SKM-1 (cell line): ENCODE results near the gene DOK1.

Experiments
- DNase-seq: peaks from one replicate; lab custom pipeline; 2025; ENCODE audit not compliant: unreplicated experiment; lab: John Stamatoyannopoulos, UW

The DOK1 gene

GRCh38 chr2:74566754-74567085 is 12.2 kb downstream of the DOK1 start:
- DNase-seq: no peak

DNA sequence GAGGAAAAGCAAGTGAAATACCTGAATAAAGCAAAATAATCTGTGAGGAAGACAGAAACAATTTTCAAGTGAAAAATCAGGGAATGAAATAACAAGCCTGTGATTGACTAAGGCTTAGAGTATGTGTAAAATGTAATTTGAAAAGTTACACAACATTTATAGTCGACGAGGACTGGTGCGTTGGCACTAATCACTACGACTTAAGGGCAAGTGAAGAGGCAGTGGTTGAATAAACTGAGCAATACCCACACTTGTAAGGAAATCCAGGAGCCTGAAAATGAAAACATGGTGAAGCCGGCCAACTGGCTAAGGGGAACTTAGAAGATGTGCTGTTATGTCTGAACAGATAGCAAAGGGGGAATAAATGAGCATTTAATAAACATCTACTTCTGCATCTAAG is 13.4 kb downstream of the DOK1 start:
- DNase-seq: no peak

- DNase-seq: no peak
Observed at GRCh38 chr2:74569686-74570085, 15.2 kb downstream of the DOK1 start.

GRCh38 chr2:74571058-74571457 is 16.5 kb downstream of the DOK1 start:
- DNase-seq: no peak

DNA sequence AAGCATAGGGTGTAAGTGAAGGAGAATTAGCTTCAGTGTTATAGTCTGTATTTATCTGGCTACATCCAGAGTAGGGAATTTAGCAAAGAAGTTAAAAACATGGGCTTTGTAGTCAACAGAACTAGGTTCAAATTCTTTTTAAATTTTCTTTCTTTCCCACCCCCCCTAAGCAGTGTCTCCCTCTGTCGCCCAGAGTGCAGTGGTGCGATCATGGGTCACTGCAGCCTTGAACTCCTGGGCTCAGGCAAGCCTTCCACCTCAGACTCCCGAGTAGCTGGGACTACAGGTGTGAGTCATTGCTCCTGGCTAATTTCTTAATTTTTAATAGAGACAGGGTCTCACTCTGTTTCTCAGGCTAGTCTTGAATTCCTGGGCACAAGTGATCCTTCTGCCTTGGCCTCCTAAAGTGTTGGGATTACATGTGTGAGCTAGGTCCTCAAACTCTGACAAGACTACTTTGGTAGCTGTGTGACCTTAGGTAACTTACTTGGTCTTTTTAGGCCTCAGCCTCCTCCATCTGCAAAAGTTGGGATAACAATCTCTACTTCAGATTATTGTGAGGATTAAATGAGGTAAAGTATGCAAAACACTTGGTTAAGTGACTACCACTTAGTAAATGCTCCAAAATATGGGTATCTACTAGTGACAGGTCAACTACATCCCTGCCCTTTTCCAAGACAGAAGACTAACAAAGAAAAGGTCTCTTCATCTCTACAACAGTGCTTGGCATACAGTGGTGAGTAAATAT is 17.8 kb downstream of the DOK1 start:
- no peak for DNase-seq

GRCh38 chr2:74573747-74574562 is 19.4 kb downstream of the DOK1 start:
- DNase-seq: peak; percentile 59

- DNase-seq: no peak
Observed at GRCh38 chr2:74575320-74575719, 20.8 kb downstream of the DOK1 start.

DNA sequence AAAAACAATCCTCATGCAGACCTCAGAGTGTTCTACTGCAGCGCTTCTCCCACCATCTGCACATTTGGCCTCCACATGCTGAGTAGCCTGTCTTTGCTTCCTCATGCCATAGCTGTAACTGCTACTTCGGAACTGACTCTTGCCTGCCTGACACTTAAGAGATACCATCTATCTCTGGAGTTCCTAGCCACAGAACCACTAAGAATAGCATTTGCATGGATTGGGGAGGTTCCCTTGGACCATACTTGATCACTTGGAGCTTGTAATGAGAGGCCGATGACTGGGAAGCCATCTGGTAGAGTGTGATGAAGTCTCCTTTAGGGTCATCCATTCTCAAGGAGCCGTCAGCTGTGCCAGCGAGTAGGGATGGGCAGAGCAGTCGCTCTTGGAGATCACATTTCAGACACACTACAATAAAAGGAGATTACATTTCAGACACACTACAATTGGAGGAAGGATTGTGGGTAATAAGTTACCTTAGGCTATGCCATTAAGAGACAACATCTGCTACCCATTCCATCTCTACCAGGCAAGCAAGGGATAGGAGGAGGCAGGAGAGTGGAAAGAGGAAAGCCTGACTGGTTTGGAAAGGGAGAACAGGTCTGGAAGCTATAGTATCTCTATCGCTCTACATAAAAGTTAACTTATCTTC is 21.8 kb downstream of the DOK1 start:
- no peak for DNase-seq

DNA sequence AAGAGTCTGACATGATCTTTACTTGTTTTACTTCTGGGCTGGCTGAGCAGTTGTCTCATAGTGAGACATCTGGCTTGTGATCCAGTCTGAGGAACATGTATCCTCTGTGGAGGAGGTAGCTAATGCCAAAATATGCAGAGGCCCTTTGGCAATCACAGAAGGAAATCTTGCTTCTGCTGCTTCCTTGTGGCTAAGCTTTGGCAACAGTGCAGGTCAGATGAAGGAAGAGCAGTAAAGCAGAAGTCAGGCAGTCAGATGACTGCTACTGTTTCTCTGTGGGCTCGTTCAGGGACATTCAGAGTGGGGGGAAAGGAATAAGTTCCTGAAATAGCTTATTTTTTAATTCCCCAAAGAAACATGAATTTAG is 22.3 kb downstream of the DOK1 start:
- peak; percentile 89 for DNase-seq

GRCh38 chr2:74577448-74577847 is 22.9 kb downstream of the DOK1 start:
- DNase-seq: peak; percentile 83

DNA sequence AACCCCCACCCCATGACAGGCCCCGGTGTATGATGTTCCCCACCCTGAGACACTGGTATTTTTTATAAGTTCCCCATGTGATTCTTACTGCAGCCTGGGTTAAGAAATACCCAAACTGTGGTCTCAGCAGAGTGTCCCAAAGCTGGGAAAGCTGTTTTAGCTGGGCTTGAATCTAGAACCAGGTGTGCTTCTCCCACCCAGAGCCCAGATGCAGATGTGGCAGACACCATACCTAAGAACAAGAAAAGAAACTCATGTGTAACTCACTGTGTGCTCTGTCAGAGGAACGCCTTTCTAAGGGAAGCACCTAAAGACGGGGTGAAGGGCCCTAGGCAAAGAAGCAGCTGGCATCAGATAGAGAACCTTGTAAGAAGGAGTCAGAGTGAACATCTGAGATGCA is 23.9 kb downstream of the DOK1 start:
- DNase-seq: no peak

- DNase-seq: no peak
Observed at GRCh38 chr2:74581463-74581862, 26.9 kb downstream of the DOK1 start.

GRCh38 chr2:74582184-74582583 is 27.7 kb downstream of the DOK1 start:
- no peak for DNase-seq

GRCh38 chr2:74583504-74583903 is 29.0 kb downstream of the DOK1 start:
- no peak for DNase-seq

- DNase-seq: no peak
Observed at GRCh38 chr2:74584088-74584645, 29.6 kb downstream of the DOK1 start.

DNA sequence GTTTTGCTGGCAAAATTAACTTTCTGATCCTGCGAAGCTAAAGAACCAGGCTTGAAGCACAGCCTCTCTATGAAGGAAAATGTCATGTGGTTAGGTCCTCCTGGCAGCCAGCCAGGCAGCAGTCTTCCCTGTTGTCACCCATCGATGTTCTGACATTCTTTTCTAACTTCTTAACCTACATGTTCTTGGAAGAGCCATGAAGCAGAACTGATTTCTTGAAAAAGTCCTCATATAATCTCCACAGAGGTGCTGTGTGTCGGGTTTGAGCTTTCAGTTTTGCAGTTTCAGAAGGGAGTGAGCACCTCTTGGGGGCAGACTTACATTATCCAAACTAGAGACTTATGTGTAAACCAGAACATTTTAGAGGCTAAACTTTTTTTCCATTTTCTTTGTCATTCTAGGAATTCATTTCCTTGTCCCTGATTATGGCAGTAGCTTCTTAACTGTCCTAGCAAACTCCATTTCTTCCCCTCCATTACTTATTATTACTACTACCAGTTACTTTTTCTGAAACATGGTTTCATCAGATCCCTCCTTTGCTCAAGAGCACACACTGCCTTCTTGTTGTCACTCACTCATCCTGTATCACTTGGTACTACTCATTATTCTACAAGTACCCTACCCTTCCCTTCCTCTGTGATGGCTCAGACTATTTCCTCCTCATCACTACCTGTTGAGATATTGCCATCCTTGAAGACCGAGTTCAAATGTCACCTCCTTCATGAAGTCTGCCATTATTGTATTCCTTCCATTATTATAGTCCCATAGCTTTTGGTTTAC is 31.1 kb downstream of the DOK1 start:
- no peak for DNase-seq

- DNase-seq: peak; percentile 76
Observed at GRCh38 chr2:74587664-74588277, 33.3 kb downstream of the DOK1 start.

DNA sequence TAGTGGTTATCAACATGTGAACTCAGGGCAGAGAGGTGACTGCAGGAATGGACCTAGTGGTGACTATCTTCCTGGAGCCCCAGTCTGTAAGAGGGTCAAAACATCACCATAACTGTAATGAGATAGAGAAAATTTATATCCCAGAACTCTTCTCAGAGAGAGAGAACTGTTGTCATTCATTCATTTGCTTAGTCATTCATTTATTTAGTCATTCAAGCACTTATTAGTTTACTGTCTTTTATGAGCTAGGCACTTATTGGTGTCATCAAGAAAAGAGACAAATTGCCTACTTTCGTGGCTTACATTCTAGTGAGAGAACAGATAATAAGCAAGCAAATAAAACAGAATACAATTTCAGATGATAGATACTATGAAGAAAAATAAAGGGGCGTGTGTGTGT is 34.1 kb downstream of the DOK1 start:
- DNase-seq: no peak

DNA sequence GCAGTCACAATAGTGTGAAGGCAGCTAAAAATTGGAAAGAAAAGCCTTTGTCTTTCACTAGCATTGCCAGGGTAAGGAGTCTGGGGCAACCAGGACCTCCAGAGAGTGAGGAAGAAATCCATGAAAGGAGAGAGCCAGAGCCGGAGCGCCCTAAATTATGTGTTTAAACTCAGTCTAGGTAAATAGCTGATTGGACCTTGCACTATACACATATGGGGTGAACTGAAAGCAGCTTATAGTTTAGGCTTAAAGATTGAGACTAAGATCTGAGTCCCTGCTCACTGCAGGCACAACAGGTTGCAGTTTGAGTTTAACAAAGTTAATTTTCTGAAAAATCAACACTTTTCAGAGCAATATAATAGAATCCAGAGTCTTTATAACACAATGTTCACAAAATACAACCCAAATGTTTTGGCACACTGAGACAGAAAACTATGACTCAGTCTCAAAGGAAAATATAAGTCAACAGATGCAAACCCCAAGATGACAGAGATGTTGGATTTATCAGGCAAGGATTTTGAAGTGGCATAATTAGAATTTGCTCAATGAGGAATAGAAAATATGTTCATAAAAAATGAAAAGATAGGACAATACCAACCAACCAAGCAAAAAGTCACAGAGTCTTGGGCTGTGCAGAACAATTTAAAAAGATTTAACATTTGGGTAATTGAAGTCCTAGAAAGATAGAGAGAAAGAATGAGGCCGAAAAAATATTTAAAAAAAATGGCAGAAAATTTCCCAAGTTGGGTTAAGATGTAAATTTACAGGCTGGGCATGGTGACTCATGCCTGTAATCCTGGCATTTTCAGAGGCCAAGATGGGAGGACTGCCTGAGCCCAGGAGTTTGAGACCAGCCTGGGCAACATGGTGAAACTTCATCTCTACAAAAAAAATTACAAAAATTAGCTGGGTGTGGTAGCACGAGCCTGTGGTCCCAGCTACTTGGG is 39.6 kb downstream of the DOK1 start:
- DNase-seq: no peak

DNA sequence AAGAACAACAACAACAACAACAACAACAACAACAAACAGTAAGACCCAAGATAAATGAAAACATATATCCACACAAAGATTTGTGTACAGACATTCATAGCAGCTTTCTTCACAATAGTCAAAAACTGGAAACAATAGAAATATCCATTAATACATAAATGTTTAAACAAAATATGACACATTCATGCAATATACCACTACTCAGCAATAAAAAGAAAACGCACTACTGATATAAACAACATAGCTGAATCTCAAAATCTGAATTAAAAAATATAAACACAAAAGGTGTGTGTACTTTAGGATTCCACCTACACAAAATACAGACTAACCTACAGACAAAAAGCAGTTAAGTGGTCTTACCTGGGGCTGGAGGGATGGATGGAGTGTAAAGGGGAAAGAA is 42.1 kb downstream of the DOK1 start:
- DNase-seq: no peak
